ENCODE measurements around the gene SP2. TPM values are rescaled to one million over a fixed set of nuclear protein-coding genes. Genes with fewer than 3 reads are reported as not detected.

Gene SP2
- total RNA-seq, 1 experiment from 2014 or later, result 25.6 TPM

GRCh38 chr17:47883589-47884426 lies 12.2 kb upstream of the SP2 start:
- ATAC-seq, result no peak
- intact Hi-C loops (cut with micrococcal nuclease; ENCODE audit: unreplicated experiment) (no loop called here), in situ Hi-C loops (cut with HindIII; ENCODE audit: low pct_unique_long_range_greater_than_20kb, low sequenced_read_pairs) (no loop called here)
- H3K27ac ChIP-seq (ENCODE audit: low read length), result no peak overlapping the region
- no peaks in the 10 kb centered on the region for H3K9me3 ChIP-seq (ENCODE audit: control insufficient read depth, insufficient read depth, low read depth, low read length)
- no peaks in the 10 kb centered on the region for H3K27me3 ChIP-seq (ENCODE audit: control insufficient read depth, insufficient read depth, low read length)
- no peak for TF ChIP-seq SIN3A (IDR thresholded peaks at IDR 0.05; ENCODE audit: borderline replicate concordance, insufficient read depth, low read depth, low read length)
- TF ChIP-seq, protein P1, sequence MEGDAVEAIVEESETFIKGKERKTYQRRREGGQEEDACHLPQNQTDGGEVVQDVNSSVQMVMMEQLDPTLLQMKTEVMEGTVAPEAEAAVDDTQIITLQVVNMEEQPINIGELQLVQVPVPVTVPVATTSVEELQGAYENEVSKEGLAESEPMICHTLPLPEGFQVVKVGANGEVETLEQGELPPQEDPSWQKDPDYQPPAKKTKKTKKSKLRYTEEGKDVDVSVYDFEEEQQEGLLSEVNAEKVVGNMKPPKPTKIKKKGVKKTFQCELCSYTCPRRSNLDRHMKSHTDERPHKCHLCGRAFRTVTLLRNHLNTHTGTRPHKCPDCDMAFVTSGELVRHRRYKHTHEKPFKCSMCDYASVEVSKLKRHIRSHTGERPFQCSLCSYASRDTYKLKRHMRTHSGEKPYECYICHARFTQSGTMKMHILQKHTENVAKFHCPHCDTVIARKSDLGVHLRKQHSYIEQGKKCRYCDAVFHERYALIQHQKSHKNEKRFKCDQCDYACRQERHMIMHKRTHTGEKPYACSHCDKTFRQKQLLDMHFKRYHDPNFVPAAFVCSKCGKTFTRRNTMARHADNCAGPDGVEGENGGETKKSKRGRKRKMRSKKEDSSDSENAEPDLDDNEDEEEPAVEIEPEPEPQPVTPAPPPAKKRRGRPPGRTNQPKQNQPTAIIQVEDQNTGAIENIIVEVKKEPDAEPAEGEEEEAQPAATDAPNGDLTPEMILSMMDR (IDR thresholded peaks at IDR 0.05), result no peak
- peak; percentile 90 for TF ChIP-seq TCF7L2 (IDR thresholded peaks at IDR 0.05; ENCODE audit: low read depth, low read length)
- no peak for TF ChIP-seq REST (IDR thresholded peaks at IDR 0.05; ENCODE audit: insufficient read depth in 1 of 2, low read depth in 2 of 2, low read length in 1 of 2)
- TF ChIP-seq POLR2AphosphoS5 (IDR thresholded peaks at IDR 0.05; ENCODE audit: low read depth, low read length), result no peak
- H3K4me1 ChIP-seq (ENCODE audit: control insufficient read depth, insufficient read depth, low read length), result peaks cover 12% of the 10 kb centered on the region; the same call in 1 of the 2 replicates
- CTCF ChIA-PET, result interaction anchor here (0.5 kb wide), 1 partner anchor 19 kb away, joined by 3 read pairs; no protein-coding TSS in a partner anchor
- DNase-seq (ENCODE audit: low read depth, low spot score), result no peak
- no peaks in the 10 kb centered on the region for H3K36me3 ChIP-seq (ENCODE audit: control insufficient read depth, insufficient read depth, low read length)
- no peak overlapping the region for H3K4me3 ChIP-seq (ENCODE audit: low read depth in 2 of 2, low read length in 2 of 2)
- no TSS peak for BruUV-seq (replicated peaks)
- POLR2A ChIA-PET, result interaction anchor here (0.6 to 0.7 kb wide), 2 partner anchors 61 to 683 kb away, joined by 3 read pairs; no protein-coding TSS in a partner anchor

DNA sequence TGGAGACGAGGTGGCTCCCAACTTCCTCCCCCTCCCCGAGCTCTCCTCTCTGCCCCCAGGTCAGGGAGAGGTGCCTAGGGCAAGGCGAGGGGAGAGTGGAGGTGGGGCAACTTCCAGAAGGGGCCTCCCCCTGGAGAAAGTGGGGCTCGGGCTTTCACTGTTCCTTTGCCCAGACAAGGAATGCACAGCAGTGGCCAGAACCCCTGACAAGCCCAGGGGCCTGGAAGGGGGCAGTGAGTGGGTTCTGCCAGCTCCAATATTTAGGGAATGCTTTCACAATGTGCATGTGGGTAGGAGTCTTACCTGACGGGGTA lies 11.7 kb upstream of the SP2 start:
- no peak for DNase-seq (ENCODE audit: low read depth, low spot score)
- ChIA-PET POLR2A (interaction anchor here (0.6 kb wide), 1 partner anchor 682 kb away, joined by 3 read pairs; no protein-coding TSS in a partner anchor), CTCF (interaction anchor here (0.5 to 1.8 kb wide), 2 partner anchors 20 to 40 kb away, joined by 3 to 11 read pairs; no protein-coding TSS in a partner anchor)

More for the DNA sequence above, 11.7 kb upstream of the SP2 start:
- no peak overlapping the region for H3K27ac ChIP-seq (ENCODE audit: low read length)
- intact Hi-C loops (cut with micrococcal nuclease; ENCODE audit: unreplicated experiment), result no loop called here
- no peaks in the 10 kb centered on the region for H3K9me3 ChIP-seq (ENCODE audit: control insufficient read depth, insufficient read depth, low read depth, low read length)
- in situ Hi-C loops (cut with HindIII; ENCODE audit: low pct_unique_long_range_greater_than_20kb, low sequenced_read_pairs), result no loop called here
- TF ChIP-seq TCF7L2 (IDR thresholded peaks at IDR 0.05; ENCODE audit: low read depth, low read length), result no peak
- H3K4me3 ChIP-seq (ENCODE audit: low read depth in 2 of 2, low read length in 2 of 2), result no peak overlapping the region
- no peaks in the 10 kb centered on the region for H3K36me3 ChIP-seq (ENCODE audit: control insufficient read depth, insufficient read depth, low read length)
- no peaks in the 10 kb centered on the region for H3K27me3 ChIP-seq (ENCODE audit: control insufficient read depth, insufficient read depth, low read length)
- ATAC-seq, result no peak
- H3K4me1 ChIP-seq (ENCODE audit: control insufficient read depth, insufficient read depth, low read length), result peaks cover 12% of the 10 kb centered on the region; the same call in 1 of the 2 replicates
- BruUV-seq (replicated peaks), result no TSS peak
